Measurements from ENCODE around the gene ABCD1.
"Not testable (repeated sequence)": the region's sequence is repeated elsewhere in the genome, so short reads cannot be mapped to it uniquely, and the experiment has no call there.

Gene ABCD1

DNA sequence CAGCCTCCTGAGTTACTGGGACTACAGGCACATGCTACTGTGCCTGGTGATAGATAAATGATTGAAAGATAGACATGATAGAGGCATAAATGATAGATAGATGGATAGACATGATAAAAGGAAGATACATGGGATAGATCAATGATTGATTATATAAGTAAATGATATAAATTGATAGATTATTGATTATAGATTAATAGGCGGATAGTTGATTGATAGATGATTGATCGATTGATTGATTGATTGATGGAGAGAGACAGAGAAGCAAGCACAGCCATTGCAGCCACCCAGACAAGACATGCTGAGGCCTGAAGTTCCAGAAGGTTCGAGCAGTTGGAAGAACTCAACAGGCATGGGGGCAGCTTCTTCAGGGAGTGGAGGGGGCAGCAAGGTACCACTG lies 21.7 kb downstream of the ABCD1 start:
- no peak for DNase-seq (ENCODE audit: low spot score)
- TF ChIP-seq CTCF (IDR thresholded peaks at IDR 0.05; ENCODE audit: extremely low read depth, missing control alignments), result no peak

DNA sequence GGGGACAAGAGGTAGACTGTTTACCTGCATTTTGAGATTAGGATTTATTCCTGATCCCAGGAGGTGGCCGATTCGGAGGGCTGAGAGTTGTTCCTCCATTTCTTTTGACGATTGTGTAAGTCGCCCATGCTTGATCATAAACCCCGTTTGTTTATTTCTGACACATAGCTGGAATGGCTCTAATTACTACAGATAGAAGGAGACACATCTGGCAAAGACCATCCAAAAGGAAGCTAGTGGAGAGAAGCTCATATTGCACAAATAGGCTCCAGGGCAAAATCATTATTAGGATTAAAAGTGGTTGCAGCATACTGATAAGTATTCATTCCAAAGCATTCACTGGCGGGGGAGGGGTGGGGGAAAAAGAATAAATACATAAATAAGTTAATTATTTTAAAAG lies 22.3 kb downstream of the ABCD1 start:
- not testable (repeated sequence) for DNase-seq (ENCODE audit: low spot score)

GRCh38 chrX:153749017-153749416 lies 24.4 kb downstream of the ABCD1 start:
- DNase-seq (ENCODE audit: low spot score), result not testable (repeated sequence)

- no peak for TF ChIP-seq CTCF (IDR thresholded peaks at IDR 0.05; ENCODE audit: extremely low read depth, missing control alignments)
- no peak for DNase-seq (ENCODE audit: low spot score)
Measured at GRCh38 chrX:153750127-153750774, 25.6 kb downstream of the ABCD1 start.

DNA sequence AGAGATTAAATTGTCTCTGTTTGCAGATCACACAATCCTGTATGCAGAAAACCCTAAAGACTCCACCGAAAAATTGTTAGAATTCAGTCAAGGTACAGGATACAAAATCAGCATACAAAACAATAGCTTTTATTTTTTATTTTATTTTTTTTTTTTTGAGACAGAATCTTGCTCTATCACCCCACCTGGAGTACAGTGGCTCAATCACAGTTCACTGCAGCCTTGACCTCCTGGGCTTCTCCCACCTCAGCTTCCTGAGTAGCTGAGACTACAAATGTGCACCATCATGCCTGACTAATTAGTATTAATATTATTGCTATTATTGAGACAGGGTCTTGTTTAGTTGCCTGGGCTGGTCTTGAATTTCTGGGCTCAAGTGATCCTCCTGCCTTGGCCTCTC lies 30.5 kb downstream of the ABCD1 start:
- no peak for TF ChIP-seq CTCF (IDR thresholded peaks at IDR 0.05; ENCODE audit: extremely low read depth, missing control alignments)
- no peak for DNase-seq (ENCODE audit: low spot score)

DNA sequence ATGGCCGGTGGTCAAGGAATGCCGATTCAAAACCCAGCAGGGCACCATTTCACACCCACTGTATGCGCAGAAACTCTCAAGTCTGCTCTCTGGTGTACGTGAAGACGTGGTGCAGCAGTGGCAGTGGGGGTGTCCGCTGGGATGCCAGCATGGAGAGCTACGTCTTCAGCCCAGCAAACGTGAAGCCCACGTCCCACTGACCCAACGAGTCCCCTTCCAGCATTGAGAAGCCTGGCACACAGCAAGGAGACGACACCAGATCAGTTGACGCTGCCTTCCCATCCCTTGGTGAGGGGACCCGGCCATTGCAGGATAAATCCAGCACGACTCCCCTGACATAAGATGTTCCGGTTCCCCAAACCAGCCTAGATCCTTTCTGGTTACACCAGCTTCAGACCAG lies 37.2 kb downstream of the ABCD1 start:
- no peak for DNase-seq (ENCODE audit: low spot score)
- TF ChIP-seq CTCF (IDR thresholded peaks at IDR 0.05; ENCODE audit: extremely low read depth, missing control alignments), result no peak

GRCh38 chrX:153762626-153763173 lies 38.0 kb downstream of the ABCD1 start:
- DNase-seq (ENCODE audit: low spot score), result no peak
- TF ChIP-seq CTCF (IDR thresholded peaks at IDR 0.05; ENCODE audit: extremely low read depth, missing control alignments), result no peak

GRCh38 chrX:153763298-153763932 lies 38.8 kb downstream of the ABCD1 start:
- no peak for TF ChIP-seq CTCF (IDR thresholded peaks at IDR 0.05; ENCODE audit: extremely low read depth, missing control alignments)
- DNase-seq (ENCODE audit: low spot score), result no peak
